K562 (cell line): Measurements from ENCODE around the gene PRPSAP1. TPM values are rescaled to one million over a fixed set of nuclear protein-coding genes. Genes with fewer than 3 reads are reported as not detected.

Source experiments
- E2F5 ChIP-seq: sonication (generic); formaldehyde crosslinking; IDR thresholded peaks from 2 replicates; pipeline ENCODE4 v1.8.0; 2022; ENCODE audit warnings: mild to moderate bottlenecking, missing genetic modification reagents
- ETS1 ChIP-seq: conservative IDR thresholded peaks from 2 replicates; pipeline ENCODE4 v1.6.1; 2011; ENCODE audit warnings: low read depth, mild to moderate bottlenecking, low read length; ENCODE audit not compliant: control insufficient read depth
- HNRNPLL ChIP-seq: fragments of 200-400 bp; formaldehyde crosslinking; IDR thresholded peaks from 2 replicates; pipeline ENCODE4 v1.6.1; 2017; ENCODE audit warnings: low read length, low read depth, mild to moderate bottlenecking; ENCODE audit not compliant: poor library complexity, severe bottlenecking
- NFIX ChIP-seq: fragments of 250-450 bp; sonication (Bioruptor Pico); IDR thresholded peaks from 2 replicates; pipeline ENCODE4 v1.4.0; 2020; ENCODE audit warnings: low read depth, mild to moderate bottlenecking, moderate library complexity
- NRF1 ChIP-seq, 2 experiments: fragments of 450-650 bp; IDR thresholded peaks in 1 of 2; conservative IDR thresholded peaks in 1 of 2; 2 replicates each; pipeline ENCODE4 v1.6.1; 2014; ENCODE audit warnings: mild to moderate bottlenecking in 2 of 2
- REST ChIP-seq, 2 experiments: fragments of 450-650 bp; formaldehyde crosslinking in 1 of 2; IDR thresholded peaks; 2 replicates each; pipeline versions ENCODE4 v1.4.0 to v1.6.1; 2014 to 2020; ENCODE audit warnings: mild to moderate bottlenecking in 2 of 2, borderline replicate concordance in 1 of 2, low read depth in 1 of 2
- SMARCA4 ChIP-seq: fragments of 450-650 bp; IDR thresholded peaks from 2 replicates; pipeline ENCODE4 v1.6.1; 2016
- USF1 ChIP-seq: sonication (generic); formaldehyde crosslinking; IDR thresholded peaks from 2 replicates; pipeline ENCODE4 v1.9.0; 2022; ENCODE audit warnings: mild to moderate bottlenecking, missing genetic modification reagents
- ZNF75A ChIP-seq: fragments of 450-650 bp; formaldehyde crosslinking; IDR thresholded peaks from 2 replicates; pipeline ENCODE4 v1.4.0; 2020; ENCODE audit warnings: mild to moderate bottlenecking
- polyA plus RNA-seq, 8 experiments: library from polyadenylated mRNA; depleted of rRNA in 4 of 8; stranded (reverse) in 5 of 8; unstranded in 3 of 8; fragments of >200 nt; fragmentation: Nextera tagmentation in 2 of 8; fragmentation: Illumina TruSeq in 1 of 8; extraction: Ambion mirVana in 2 of 8; extraction: Trizol in 1 of 8; gene quantifications; 2 replicates each; pipeline versions ENCODE4 v1.2.1 to v1.2.3, GENCODE V29; 2011 to 2014; ENCODE audit warnings: inconsistent platforms in 1 of 8, missing spikeins in 1 of 8
- total RNA-seq, 7 experiments: library from RNA; depleted of rRNA in 6 of 7; stranded (reverse); fragments of >200 nt in 6 of 7; fragmentation: Illumina TruSeq in 2 of 7; extraction: Trizol in 2 of 7; gene quantifications; 2 replicates each; pipeline versions ENCODE4 v1.2.1 to v1.2.3, GENCODE V29; 2011 to 2021; ENCODE audit warnings: low replicate concordance in 1 of 7

PRPSAP1 gene
- total and polyA plus RNA-seq, 9 of the 15 experiments (the other 6 are each of a cell fraction or from before 2014, with no cell fraction given) = 21.9 to 77.1 (median 40.8) TPM

- TF ChIP-seq REST (IDR thresholded peaks at IDR 0.05; ENCODE audit: borderline replicate concordance) (peak; percentile 18; the same call in 1 of the 2 replicates), REST (CRISPR knock-in tag; IDR thresholded peaks at IDR 0.05; ENCODE audit: low read depth) (no peak), NFIX (CRISPR knock-in tag) (no peak), E2F5 (CRISPR knock-in tag) (no peak), USF1 (CRISPR knock-in tag) (peak; percentile 18; the same call in 1 of the 2 replicates), NRF1 (conservative IDR thresholded peaks at IDR 0.05 in 1 of 2, IDR thresholded peaks at IDR 0.05 in 1 of 2) (peak; percentile 20 to 47; a peak in 2 of 4 replicates), HNRNPLL (no peak), ETS1 (0 out of 2 replicates have a peak, but pooled peaks have one; percentile 25), ZNF75A (no peak), SMARCA4 (0 out of 2 replicates have a peak, but pooled peaks have one; percentile 12)
These were observed 84.4 kb downstream of the PRPSAP1 start (continued) for GRCh38 chr17:76268991-76269981.
